GM12875 (cell line): ENCODE results near the gene TFDP1.

Experiments used
- H3K4me3 ChIP-seq: one replicate; pipeline ENCODE4 v1.5.1; 2011; ENCODE audit warnings: low read depth, low read length, control low read depth
- TF ChIP-seq, protein P1 (sequence below): IDR thresholded peaks from 2 replicates; pipeline ENCODE4 v1.5.1; 2011; ENCODE audit warnings: low read depth, mild to moderate bottlenecking, control low read depth, inconsistent platforms, low read length, moderate library complexity, borderline replicate concordance; ENCODE audit not compliant: insufficient read depth

TFDP1 gene

DNA sequence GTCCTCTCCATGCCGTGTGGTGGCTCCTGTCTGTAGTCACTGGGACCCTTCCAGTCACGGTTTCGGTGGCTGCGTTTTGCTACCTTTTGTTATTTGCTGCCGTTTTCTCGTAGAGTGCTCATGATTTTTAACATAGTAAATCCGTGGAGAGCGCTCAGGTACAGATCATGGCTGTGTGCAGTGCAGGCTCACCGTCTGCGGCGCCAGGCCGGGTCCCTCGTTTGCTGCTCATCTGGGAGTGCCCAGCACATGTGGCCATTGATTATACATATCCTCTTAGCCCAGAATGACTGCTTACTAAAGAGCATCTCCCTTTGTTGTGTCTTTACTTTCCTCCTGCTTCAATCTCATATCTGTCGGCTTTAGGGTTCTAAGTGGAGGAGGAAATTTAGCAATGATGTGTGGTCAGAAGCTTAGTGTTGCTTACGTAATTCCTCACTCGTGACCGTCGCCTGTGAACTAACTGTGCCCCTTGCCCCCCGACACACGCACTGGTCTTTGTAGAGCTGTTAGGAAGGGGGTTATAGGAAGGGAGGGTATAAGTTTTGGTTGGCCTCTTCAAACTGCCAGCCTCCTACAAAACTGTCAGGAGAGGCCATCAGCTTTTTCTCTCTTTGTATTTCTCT is 31.8 kb downstream of the TFDP1 start:
- H3K4me3 ChIP-seq = no peak overlapping the region
- TF ChIP-seq, protein P1, sequence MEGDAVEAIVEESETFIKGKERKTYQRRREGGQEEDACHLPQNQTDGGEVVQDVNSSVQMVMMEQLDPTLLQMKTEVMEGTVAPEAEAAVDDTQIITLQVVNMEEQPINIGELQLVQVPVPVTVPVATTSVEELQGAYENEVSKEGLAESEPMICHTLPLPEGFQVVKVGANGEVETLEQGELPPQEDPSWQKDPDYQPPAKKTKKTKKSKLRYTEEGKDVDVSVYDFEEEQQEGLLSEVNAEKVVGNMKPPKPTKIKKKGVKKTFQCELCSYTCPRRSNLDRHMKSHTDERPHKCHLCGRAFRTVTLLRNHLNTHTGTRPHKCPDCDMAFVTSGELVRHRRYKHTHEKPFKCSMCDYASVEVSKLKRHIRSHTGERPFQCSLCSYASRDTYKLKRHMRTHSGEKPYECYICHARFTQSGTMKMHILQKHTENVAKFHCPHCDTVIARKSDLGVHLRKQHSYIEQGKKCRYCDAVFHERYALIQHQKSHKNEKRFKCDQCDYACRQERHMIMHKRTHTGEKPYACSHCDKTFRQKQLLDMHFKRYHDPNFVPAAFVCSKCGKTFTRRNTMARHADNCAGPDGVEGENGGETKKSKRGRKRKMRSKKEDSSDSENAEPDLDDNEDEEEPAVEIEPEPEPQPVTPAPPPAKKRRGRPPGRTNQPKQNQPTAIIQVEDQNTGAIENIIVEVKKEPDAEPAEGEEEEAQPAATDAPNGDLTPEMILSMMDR = no peak

- TF ChIP-seq, protein P1 = no peak
- H3K4me3 ChIP-seq = no peak overlapping the region
Observed at GRCh38 chr13:113616991-113617749, 32.6 kb downstream of the TFDP1 start.

- H3K4me3 ChIP-seq = no peak overlapping the region
- TF ChIP-seq, protein P1 = no peak
Observed at GRCh38 chr13:113617961-113618360, 33.4 kb downstream of the TFDP1 start.

GRCh38 chr13:113618455-113618854 is 33.9 kb downstream of the TFDP1 start:
- TF ChIP-seq, protein P1 = no peak
- no peak overlapping the region for H3K4me3 ChIP-seq

- no peak overlapping the region for H3K4me3 ChIP-seq
- TF ChIP-seq, protein P1 = no peak
Observed at GRCh38 chr13:113620036-113620796, 35.7 kb downstream of the TFDP1 start.

DNA sequence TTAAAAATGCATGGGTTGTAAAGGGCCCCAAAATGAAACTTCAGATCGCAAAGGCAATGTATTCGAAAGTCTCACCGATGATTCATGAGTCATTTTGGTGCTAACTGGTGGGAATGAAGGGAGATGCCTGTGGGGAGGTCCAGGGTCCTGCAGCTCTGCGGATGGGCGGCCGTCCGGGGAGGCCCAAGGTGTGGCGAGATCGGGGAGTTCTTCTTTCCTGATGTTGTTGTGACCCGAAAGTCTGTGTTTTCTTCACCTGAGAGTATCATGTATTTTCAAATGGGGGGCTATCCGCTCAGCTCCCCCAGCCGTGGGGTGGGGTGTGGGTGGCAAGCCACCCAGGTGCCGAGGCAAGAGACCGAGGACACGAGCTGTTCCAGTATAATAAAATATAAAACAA is 36.5 kb downstream of the TFDP1 start:
- TF ChIP-seq, protein P1 = no peak
- no peak overlapping the region for H3K4me3 ChIP-seq
